Brain microvascular endothelial cell (primary cell): ENCODE measurements around the gene TEPSIN.

Experiments used
- DNase-seq: peaks from one replicate; pipeline ENCODE4 v3.0.0-alpha.2; 2020
- H3K27ac ChIP-seq: fragments of 250-450 bp; sonication (Bioruptor Pico); 2 replicates; pipeline ENCODE4 v1.5.1; 2020; ENCODE audit warnings: mild to moderate bottlenecking, moderate library complexity
- H3K27me3 ChIP-seq: fragments of 250-450 bp; sonication (Bioruptor Pico); replicated peaks from 2 replicates; pipeline ENCODE4 v1.5.1; 2020; ENCODE audit warnings: mild to moderate bottlenecking
- H3K36me3 ChIP-seq: fragments of 250-450 bp; sonication (Bioruptor Pico); replicated peaks from 2 replicates; pipeline ENCODE4 v1.5.1; 2020; ENCODE audit warnings: mild to moderate bottlenecking
- H3K4me3 ChIP-seq: 2 replicates; pipeline ENCODE4 v1.5.1; 2011; ENCODE audit warnings: low read depth, mild to moderate bottlenecking, control low read depth, low read length, moderate library complexity
- CTCF ChIP-seq: IDR thresholded peaks from 2 replicates; pipeline ENCODE4 v1.5.1; 2011; ENCODE audit warnings: low read depth, mild to moderate bottlenecking, moderate library complexity, low read length, control low read depth, inconsistent platforms; ENCODE audit errors: missing control alignments
- in situ Hi-C: cut with HindIII; loops from 2 replicates; pipeline ENCODE4 v1.10.0; 2017; ENCODE audit warnings: low sequenced_read_pairs, low pct_ligation_motif_present

The TEPSIN gene

DNA sequence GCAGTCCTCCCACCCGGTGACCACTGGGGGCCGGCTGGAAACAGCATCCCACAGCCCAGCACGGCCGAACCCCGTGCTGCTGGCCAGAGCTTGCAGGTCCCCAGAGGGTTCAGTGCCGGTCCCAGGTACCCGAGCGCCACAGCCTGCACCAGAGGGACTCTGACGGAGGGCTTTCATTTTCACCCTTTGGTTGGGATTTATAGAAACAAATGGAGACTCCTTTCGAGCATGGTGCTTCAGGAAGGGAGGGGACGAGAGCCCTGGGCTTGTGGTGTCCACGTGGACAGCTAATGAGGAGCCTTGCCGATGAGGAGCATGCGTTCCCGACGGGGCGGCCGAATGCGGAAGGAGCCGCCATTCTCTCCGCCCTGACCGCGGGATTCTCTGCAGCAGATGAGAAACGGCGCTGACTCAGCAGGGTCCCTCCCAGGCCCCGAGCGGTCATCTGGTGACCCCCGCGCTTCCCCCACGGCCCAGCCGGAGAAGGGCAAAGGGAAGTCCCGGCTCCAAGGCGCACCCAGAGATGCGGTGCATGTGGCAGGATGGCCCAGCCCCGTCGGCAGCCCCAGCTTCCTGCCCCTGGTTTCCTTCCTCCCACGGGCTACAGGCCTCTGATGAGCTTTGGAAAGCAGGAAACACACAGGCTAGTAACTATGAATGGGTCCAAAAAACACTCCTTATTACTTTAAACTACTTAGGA lies 46.5 kb upstream of the TEPSIN start:
- TF ChIP-seq CTCF, result peak; percentile 29
- Histone ChIP-seq H3K27ac (peak overlapping the region; percentile 55), H3K36me3 (peaks cover 8% of the 10 kb centered on the region), H3K4me3 (peak overlapping the region; percentile 44), H3K27me3 (no peaks in the 10 kb centered on the region)
- peak; percentile 27 for DNase-seq
- in situ Hi-C loops, result no loop called here

DNA sequence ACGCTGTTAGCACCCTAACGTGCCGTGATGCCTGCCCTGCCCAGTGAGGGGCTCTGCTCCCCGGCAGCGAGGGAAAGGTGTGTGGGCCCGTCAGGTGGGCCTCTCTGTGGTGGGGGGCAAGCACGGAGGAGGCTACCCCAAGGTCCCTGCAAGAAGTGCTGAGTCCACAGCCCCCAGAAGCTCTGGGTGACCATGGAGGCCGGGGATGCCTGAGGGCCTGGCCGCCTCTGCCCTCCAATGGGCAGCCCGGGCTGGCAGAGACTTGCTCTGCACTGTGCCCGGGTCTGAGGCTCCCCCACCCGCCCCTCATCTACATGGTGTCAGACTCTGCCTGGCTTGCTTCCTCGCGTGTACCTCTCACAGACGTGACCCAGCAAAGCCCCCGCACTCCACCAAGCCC lies 44.0 kb upstream of the TEPSIN start:
- TF ChIP-seq CTCF, result no peak
- DNase-seq, result no peak
- in situ Hi-C loops, result no loop called here
- Histone ChIP-seq H3K27me3 (no peaks in the 10 kb centered on the region), H3K36me3 (peaks cover 22% of the 10 kb centered on the region), H3K4me3 (no peak overlapping the region), H3K27ac (no peak overlapping the region)

- no peak for DNase-seq
- peaks cover 22% of the 10 kb centered on the region for H3K36me3 ChIP-seq
- no peaks in the 10 kb centered on the region for H3K27me3 ChIP-seq
- H3K27ac ChIP-seq, result no peak overlapping the region
- no peak overlapping the region for H3K4me3 ChIP-seq
- in situ Hi-C loops, result no loop called here
- no peak for TF ChIP-seq CTCF
Observed at GRCh38 chr17:81282141-81282540, 43.3 kb upstream of the TEPSIN start.

DNA sequence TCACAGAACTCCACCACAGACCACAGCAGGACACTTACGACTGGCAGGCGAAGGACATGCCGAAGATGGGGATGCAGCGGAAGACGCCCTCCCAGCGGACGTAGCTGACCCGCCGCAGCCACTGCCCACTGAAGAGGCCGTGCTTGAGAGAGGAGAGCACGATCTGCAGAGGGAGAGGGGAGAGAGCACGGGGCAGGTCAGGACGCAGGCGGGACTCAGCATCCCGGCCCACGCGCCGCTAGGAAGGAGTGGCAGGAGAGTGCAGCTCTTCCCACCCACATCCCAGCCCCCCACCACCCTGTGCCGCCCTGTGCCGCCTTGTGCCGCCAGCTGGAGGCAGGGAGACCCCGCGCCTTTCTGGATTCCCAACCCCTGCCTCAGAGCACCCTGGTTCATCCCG lies 41.7 kb upstream of the TEPSIN start:
- no peaks in the 10 kb centered on the region for H3K27me3 ChIP-seq
- in situ Hi-C loops, result no loop called here
- H3K27ac ChIP-seq, result no peak overlapping the region
- no peak for DNase-seq
- peaks cover 33% of the 10 kb centered on the region for H3K36me3 ChIP-seq
- H3K4me3 ChIP-seq, result no peak overlapping the region
- no peak for TF ChIP-seq CTCF

GRCh38 chr17:81279278-81280275 lies 40.7 kb upstream of the TEPSIN start:
- TF ChIP-seq CTCF, result no peak
- no peak overlapping the region for H3K4me3 ChIP-seq

More at GRCh38 chr17:81279278-81280275, 40.7 kb upstream of the TEPSIN start:
- Histone ChIP-seq H3K36me3 (peaks cover 34% of the 10 kb centered on the region), H3K27ac (no peak overlapping the region), H3K27me3 (no peaks in the 10 kb centered on the region)
- no peak for DNase-seq
- in situ Hi-C loops, result no loop called here
